ENCODE measurements around the gene KCNQ1. TPM values are rescaled to one million over a fixed set of nuclear protein-coding genes. Genes with fewer than 3 reads are reported as not detected.

KCNQ1 gene
- total and polyA plus RNA-seq, 7 donors: 1.1 to 25.2 (median 3.8) TPM

DNA sequence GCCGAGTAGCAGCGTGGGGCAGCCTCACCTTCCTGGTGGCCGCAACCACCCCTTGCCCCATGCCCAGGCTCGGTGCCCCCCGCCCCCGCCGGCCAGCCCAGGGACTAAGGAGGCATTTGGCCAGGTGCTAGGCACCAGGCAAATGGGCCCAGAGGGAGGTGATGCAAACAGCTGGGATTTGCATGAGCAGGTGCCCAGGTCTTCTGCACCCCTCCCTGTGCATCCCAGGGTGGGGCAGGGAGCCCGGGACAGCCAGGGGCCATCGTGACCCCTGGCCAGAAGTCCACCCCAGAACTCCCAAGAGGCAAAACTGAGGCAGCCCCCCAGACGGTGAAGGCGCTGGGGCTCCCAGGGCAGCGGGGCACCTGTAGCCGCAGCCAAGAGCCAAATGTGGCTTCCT lies 18.6 kb upstream of the KCNQ1 start:
- WGBS, 2 donors: 39 to 80% methylated on average over 13 of the region's 13 CpGs
- H3K4me3 ChIP-seq: no peak overlapping the region
- no peak overlapping the region for H3K27ac ChIP-seq
- no peaks in the 10 kb centered on the region for H3K4me1 ChIP-seq
- no peaks in the 10 kb centered on the region for H3K36me3 ChIP-seq
- no peak for DNase-seq
- peaks cover 0 to 1% (median 0%) of the 10 kb centered on the region in 3 donors for H3K27me3 ChIP-seq
- TF ChIP-seq POLR2A (IDR thresholded peaks at IDR 0.05) (no peak), EP300 (IDR thresholded peaks at IDR 0.05) (no peak), CTCF (IDR thresholded peaks at IDR 0.05) (no peak), POLR2AphosphoS5 (IDR thresholded peaks at IDR 0.05) (no peak)
- no peaks in the 10 kb centered on the region for H3K9me3 ChIP-seq
- intact Hi-C loops (cut with DNase I): no loop called here

GRCh38 chr11:2426826-2427521 lies 17.8 kb upstream of the KCNQ1 start:
- DNase-seq: no peak
- Histone ChIP-seq H3K27me3 (no peaks in the 10 kb centered on the region), H3K9me3 (no peaks in the 10 kb centered on the region), H3K4me1 (no peaks in the 10 kb centered on the region), H3K4me3 (no peak overlapping the region), H3K27ac (no peak overlapping the region), H3K36me3 (no peaks in the 10 kb centered on the region)
- TF ChIP-seq POLR2AphosphoS5 (IDR thresholded peaks at IDR 0.05) (no peak), CTCF (IDR thresholded peaks at IDR 0.05) (no peak), EP300 (IDR thresholded peaks at IDR 0.05) (no peak), POLR2A (IDR thresholded peaks at IDR 0.05) (no peak)
- 20 to 69% methylated on average over 14 of the region's 14 CpGs for WGBS, 2 donors
- intact Hi-C loops (cut with DNase I): no loop called here

DNA sequence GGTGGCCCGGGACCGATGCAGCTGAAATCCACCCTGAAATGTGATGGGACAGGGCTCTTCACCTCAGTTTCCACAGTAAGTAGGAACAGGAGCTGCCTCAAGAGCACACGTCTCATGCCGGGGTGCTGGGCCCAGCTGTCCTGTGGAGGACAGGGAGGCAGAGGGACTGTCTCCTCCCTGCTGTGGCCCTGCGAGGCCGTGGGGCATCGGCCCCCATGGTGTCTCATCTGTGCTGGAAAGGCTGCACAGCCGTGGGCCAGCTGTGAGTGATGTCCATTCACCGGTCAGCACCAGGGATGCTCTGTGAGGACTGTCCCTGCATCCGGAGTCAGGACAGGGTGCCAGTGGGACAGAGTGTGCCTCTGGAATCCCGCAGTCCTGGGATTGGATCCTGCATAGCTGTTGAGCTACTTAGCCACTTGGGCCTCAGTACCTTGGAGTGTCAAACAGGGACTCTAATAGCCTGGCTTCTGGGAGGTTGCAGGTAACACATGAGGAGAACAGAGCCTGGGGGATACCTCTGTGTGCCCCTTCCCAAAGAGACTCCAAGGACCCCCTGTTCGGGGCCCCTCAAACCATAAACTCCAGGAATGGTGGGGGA lies 17.0 kb upstream of the KCNQ1 start:
- Histone ChIP-seq H3K36me3 (no peaks in the 10 kb centered on the region), H3K27me3 (no peaks in the 10 kb centered on the region), H3K4me3 (no peak overlapping the region), H3K4me1 (no peaks in the 10 kb centered on the region), H3K27ac (no peak overlapping the region), H3K9me3 (no peaks in the 10 kb centered on the region)
- intact Hi-C loops (cut with DNase I): loop anchor here (2.0 kb wide), 1 partner anchor 103 kb away; no protein-coding TSS in a partner anchor
- 42 to 72% methylated on average over 12 of the region's 12 CpGs for WGBS, 2 donors
- TF ChIP-seq POLR2A (IDR thresholded peaks at IDR 0.05) (no peak), POLR2AphosphoS5 (IDR thresholded peaks at IDR 0.05) (no peak), CTCF (IDR thresholded peaks at IDR 0.05) (no peak), EP300 (IDR thresholded peaks at IDR 0.05) (no peak)
- DNase-seq: no peak

DNA sequence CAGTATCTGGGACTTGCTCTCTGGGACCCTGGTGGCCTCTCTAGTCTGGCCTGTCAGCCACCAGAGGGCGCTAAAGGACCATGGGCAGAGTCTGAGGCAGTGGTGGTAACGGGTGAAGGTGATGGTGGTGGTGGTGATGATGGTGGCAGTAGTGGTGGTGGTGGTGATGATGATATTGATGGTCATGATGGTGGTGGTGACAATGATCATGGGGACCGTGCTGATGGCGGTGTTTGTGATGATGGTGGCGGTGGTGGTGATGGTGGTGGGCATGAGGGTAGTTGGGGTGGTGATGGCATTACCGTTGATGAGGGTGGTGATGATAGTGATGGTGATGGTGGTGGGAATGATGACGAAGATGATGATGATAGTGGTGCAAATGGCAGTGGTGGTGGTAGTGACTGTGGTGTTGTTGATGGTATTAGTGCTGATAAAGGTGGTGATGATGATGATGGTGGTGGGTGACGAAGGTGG lies 16.4 kb upstream of the KCNQ1 start:
- TF ChIP-seq EP300 (IDR thresholded peaks at IDR 0.05) (no peak), CTCF (IDR thresholded peaks at IDR 0.05) (peak; percentile 19 to 82 (median 67))
- no peak overlapping the region for H3K4me3 ChIP-seq
- no peaks in the 10 kb centered on the region for H3K4me1 ChIP-seq
- no peaks in the 10 kb centered on the region for H3K27me3 ChIP-seq
- H3K27ac ChIP-seq: no peak overlapping the region
- intact Hi-C loops (cut with DNase I): loop anchor here (2.0 kb wide), 1 partner anchor 102 kb away; no protein-coding TSS in a partner anchor
- 56 to 64% methylated on average over 8 of the region's 8 CpGs for whole genome bisulfite sequencing, 2 donors
- no peaks in the 10 kb centered on the region for H3K9me3 ChIP-seq
- no peaks in the 10 kb centered on the region for H3K36me3 ChIP-seq
- no peak for DNase-seq

All from sigmoid colon (tissue), 7 donors.